ENCODE data around the gene RGS2.

RGS2 gene

DNA sequence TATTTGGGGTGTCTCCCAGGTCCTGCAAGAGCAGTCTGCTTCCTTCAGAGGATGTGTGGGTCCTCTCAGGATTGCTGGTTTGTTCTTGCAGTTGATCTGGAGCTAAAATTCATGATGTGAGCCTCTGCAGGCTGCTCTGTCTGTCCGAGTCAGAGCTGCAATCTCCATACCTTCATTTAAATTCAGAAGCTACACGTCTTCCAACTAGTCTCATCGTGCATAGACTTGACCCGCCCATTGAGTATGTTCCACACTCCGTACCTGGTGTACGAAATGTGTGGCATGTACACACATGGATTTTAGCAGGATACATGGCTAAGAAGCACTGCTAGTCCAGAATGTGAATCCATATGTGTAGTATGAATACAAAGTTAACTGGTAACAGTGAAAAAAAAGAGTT lies 25.0 kb upstream of the RGS2 start:
- no peak for TF ChIP-seq CTCF (IDR thresholded peaks at IDR 0.05; ENCODE audit: low read depth, low read length)
- H3K4me3 ChIP-seq (ENCODE audit: low read depth, low read length) = no peak overlapping the region

DNA sequence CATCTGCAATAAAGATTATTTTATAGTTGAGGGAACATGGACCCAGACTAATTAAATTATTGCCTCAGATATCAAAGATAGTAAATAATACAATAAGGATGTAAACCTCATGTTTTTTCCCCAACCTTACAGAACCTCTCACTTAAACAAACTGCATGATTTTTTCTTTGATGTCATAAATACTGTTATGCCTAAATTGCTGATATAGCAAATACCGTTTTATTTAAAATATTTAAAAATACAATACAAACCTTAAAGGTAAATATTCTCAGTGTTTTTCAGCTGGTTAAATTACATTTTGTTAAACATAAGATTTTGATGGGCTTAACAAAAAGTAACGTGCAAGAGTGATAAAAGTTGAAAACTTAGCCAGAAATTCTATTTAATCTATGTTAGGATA lies 24.4 kb upstream of the RGS2 start:
- no peak overlapping the region for H3K4me3 ChIP-seq (ENCODE audit: low read depth, low read length)
- TF ChIP-seq CTCF (IDR thresholded peaks at IDR 0.05; ENCODE audit: low read depth, low read length) = no peak

GRCh38 chr1:192786576-192786975 lies 22.3 kb upstream of the RGS2 start:
- TF ChIP-seq CTCF (IDR thresholded peaks at IDR 0.05; ENCODE audit: low read depth, low read length) = no peak
- H3K4me3 ChIP-seq (ENCODE audit: low read depth, low read length) = no peak overlapping the region

DNA sequence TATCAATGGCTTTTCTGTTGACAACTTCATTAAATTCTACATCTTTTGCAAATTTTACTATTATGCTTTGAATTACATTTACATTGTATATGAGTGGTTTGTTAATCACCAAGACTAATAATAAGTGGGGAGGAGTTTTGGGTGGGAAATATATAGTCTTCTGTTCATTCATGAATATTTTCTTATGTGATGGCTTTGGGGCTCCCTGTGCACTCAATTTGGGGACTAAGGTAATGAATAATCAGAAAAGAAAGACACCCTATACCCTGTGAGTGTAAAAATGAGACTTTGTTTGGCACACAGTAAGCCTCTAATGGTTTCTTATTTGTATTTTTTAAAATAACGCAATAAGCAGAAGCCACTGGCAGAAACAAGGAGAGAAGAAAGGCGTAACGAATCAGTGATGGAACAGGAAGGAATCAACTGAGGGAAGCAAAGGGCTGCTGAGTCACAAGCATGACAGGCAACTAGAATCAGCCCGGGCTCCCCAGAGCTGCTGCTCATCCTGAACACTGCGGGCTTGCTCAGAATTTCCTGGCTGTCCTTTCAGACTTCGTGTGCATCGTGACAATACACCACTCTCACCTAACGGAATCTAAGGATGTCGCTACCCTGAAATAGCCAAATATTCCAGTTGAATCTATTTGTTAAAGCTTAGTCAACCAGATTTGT lies 20.8 kb upstream of the RGS2 start:
- no peak for TF ChIP-seq CTCF (IDR thresholded peaks at IDR 0.05; ENCODE audit: low read depth, low read length)
- no peak overlapping the region; the same call in 1 of the 2 replicates for H3K4me3 ChIP-seq (ENCODE audit: low read depth, low read length)

GRCh38 chr1:192789871-192790270 lies 19.0 kb upstream of the RGS2 start:
- TF ChIP-seq CTCF (IDR thresholded peaks at IDR 0.05; ENCODE audit: low read depth, low read length) = no peak
- H3K4me3 ChIP-seq (ENCODE audit: low read depth, low read length) = no peak overlapping the region

GRCh38 chr1:192792628-192793027 lies 16.2 kb upstream of the RGS2 start:
- H3K4me3 ChIP-seq (ENCODE audit: low read depth, low read length) = no peak overlapping the region
- TF ChIP-seq CTCF (IDR thresholded peaks at IDR 0.05; ENCODE audit: low read depth, low read length) = no peak

GRCh38 chr1:192793983-192794767 lies 14.7 kb upstream of the RGS2 start:
- no peak for TF ChIP-seq CTCF (IDR thresholded peaks at IDR 0.05; ENCODE audit: low read depth, low read length)
- H3K4me3 ChIP-seq (ENCODE audit: low read depth, low read length) = no peak overlapping the region
